Measurements from ENCODE around the gene NPTXR. TPM values are rescaled to one million over a fixed set of nuclear protein-coding genes. Genes with fewer than 3 reads are reported as not detected.

The NPTXR gene
- total and polyA plus RNA-seq, 2 donors from 2014 or later = 1.1 to 12.5 TPM

GRCh38 chr22:38781033-38781432, 62.8 kb downstream of the NPTXR start:
- Histone ChIP-seq H3K4me3 (ENCODE audit: low read length in 3 of 3) (no peak overlapping the region), H3K27ac (ENCODE audit: low read depth in 2 of 2, low read length in 2 of 2) (no peak overlapping the region), H3K9ac (ENCODE audit: low read length in 3 of 3) (no peak overlapping the region), H3K4me1 (ENCODE audit: control insufficient read depth in 2 of 3, insufficient read depth in 2 of 3, low read depth in 1 of 3, low read length in 3 of 3) (no peaks in the 10 kb centered on the region), H3K9me3 (ENCODE audit: control insufficient read depth in 2 of 3, insufficient read depth in 1 of 3, low read length in 3 of 3) (no peaks in the 10 kb centered on the region), H3K27me3 (ENCODE audit: control insufficient read depth, insufficient read depth, low read length) (no peaks in the 10 kb centered on the region), H3K36me3 (ENCODE audit: control insufficient read depth in 2 of 3, insufficient read depth in 3 of 3, low read length in 3 of 3) (no peaks in the 10 kb centered on the region)
- TF ChIP-seq CTCF (IDR thresholded peaks at IDR 0.05; ENCODE audit: borderline replicate concordance, extremely low read depth, insufficient read depth) = no peak
- intact Hi-C loops (cut with DNase I) = no loop called here
- FAIRE-seq (no peak), DNase-seq (no peak)

GRCh38 chr22:38777087-38777671, 66.6 kb downstream of the NPTXR start:
- no peaks in the 10 kb centered on the region for H3K9me3 ChIP-seq (ENCODE audit: control insufficient read depth in 2 of 3, insufficient read depth in 1 of 3, low read length in 3 of 3)
- H3K9ac ChIP-seq (ENCODE audit: low read length in 3 of 3) = no peak overlapping the region
- intact Hi-C loops (cut with DNase I) = no loop called here
- no peak for TF ChIP-seq CTCF (IDR thresholded peaks at IDR 0.05; ENCODE audit: borderline replicate concordance, extremely low read depth, insufficient read depth)
- no peak for FAIRE-seq
- H3K36me3 ChIP-seq (ENCODE audit: control insufficient read depth in 2 of 3, insufficient read depth in 3 of 3, low read length in 3 of 3) = no peaks in the 10 kb centered on the region
- no peaks in the 10 kb centered on the region for H3K4me1 ChIP-seq (ENCODE audit: control insufficient read depth in 2 of 3, insufficient read depth in 2 of 3, low read depth in 1 of 3, low read length in 3 of 3)
- H3K27me3 ChIP-seq (ENCODE audit: control insufficient read depth, insufficient read depth, low read length) = no peaks in the 10 kb centered on the region
- no peak overlapping the region for H3K27ac ChIP-seq (ENCODE audit: low read depth in 2 of 2, low read length in 2 of 2)
- DNase-seq = no peak
- H3K4me3 ChIP-seq (ENCODE audit: low read length in 3 of 3) = no peak overlapping the region

GRCh38 chr22:38776086-38776485, 67.7 kb downstream of the NPTXR start:
- intact Hi-C loops (cut with DNase I) = no loop called here
- no peak overlapping the region for H3K27ac ChIP-seq (ENCODE audit: low read depth in 2 of 2, low read length in 2 of 2)
- H3K4me1 ChIP-seq (ENCODE audit: control insufficient read depth in 2 of 3, insufficient read depth in 2 of 3, low read depth in 1 of 3, low read length in 3 of 3) = no peaks in the 10 kb centered on the region
- H3K4me3 ChIP-seq (ENCODE audit: low read length in 3 of 3) = no peak overlapping the region
- H3K36me3 ChIP-seq (ENCODE audit: control insufficient read depth in 2 of 3, insufficient read depth in 3 of 3, low read length in 3 of 3) = no peaks in the 10 kb centered on the region
- H3K27me3 ChIP-seq (ENCODE audit: control insufficient read depth, insufficient read depth, low read length) = no peaks in the 10 kb centered on the region
- no peaks in the 10 kb centered on the region for H3K9me3 ChIP-seq (ENCODE audit: control insufficient read depth in 2 of 3, insufficient read depth in 1 of 3, low read length in 3 of 3)
- H3K9ac ChIP-seq (ENCODE audit: low read length in 3 of 3) = no peak overlapping the region
- TF ChIP-seq CTCF (IDR thresholded peaks at IDR 0.05; ENCODE audit: borderline replicate concordance, extremely low read depth, insufficient read depth) = no peak
- FAIRE-seq (no peak), DNase-seq (no peak)

- H3K4me3 ChIP-seq (ENCODE audit: low read length in 3 of 3) = no peak overlapping the region
- H3K4me1 ChIP-seq (ENCODE audit: control insufficient read depth in 2 of 3, insufficient read depth in 2 of 3, low read depth in 1 of 3, low read length in 3 of 3) = no peaks in the 10 kb centered on the region
- no peaks in the 10 kb centered on the region for H3K36me3 ChIP-seq (ENCODE audit: control insufficient read depth in 2 of 3, insufficient read depth in 3 of 3, low read length in 3 of 3)
- DNase-seq (no peak), FAIRE-seq (no peak)
- no peaks in the 10 kb centered on the region for H3K9me3 ChIP-seq (ENCODE audit: control insufficient read depth in 2 of 3, insufficient read depth in 1 of 3, low read length in 3 of 3)
- intact Hi-C loops (cut with DNase I) = no loop called here
- no peak overlapping the region for H3K9ac ChIP-seq (ENCODE audit: low read length in 3 of 3)
- no peaks in the 10 kb centered on the region for H3K27me3 ChIP-seq (ENCODE audit: control insufficient read depth, insufficient read depth, low read length)
- TF ChIP-seq CTCF (IDR thresholded peaks at IDR 0.05; ENCODE audit: borderline replicate concordance, extremely low read depth, insufficient read depth) = no peak
- no peak overlapping the region for H3K27ac ChIP-seq (ENCODE audit: low read depth in 2 of 2, low read length in 2 of 2)
These were observed 68.2 kb downstream of the NPTXR start for GRCh38 chr22:38775656-38776055.

All from kidney (tissue), 14 donors.